HepG2 (cell line): Measurements from ENCODE around the gene OPA3. TPM values are rescaled to one million over a fixed set of nuclear protein-coding genes. Genes with fewer than 3 reads are reported as not detected.

Source experiments
- CC2D1A ChIP-seq: sonication (generic); formaldehyde crosslinking; IDR thresholded peaks from 2 replicates; pipeline ENCODE4 v1.8.1; 2023; ENCODE audit warnings: mild to moderate bottlenecking, missing genetic modification reagents
- FOXA3 ChIP-seq: IDR thresholded peaks from 2 replicates; pipeline ENCODE4 v1.6.1; 2016; ENCODE audit warnings: missing genetic modification reagents, missing compliant biosample characterization
- GATAD2A ChIP-seq: IDR thresholded peaks from 2 replicates; pipeline ENCODE4 v1.6.1; 2016
- MXD1 ChIP-seq: sonication (generic); formaldehyde crosslinking; IDR thresholded peaks from 2 replicates; pipeline ENCODE4 v1.4.0; 2020; ENCODE audit warnings: mild to moderate bottlenecking, missing genetic modification reagents
- NRL ChIP-seq: sonication (generic); formaldehyde crosslinking; IDR thresholded peaks from 2 replicates; pipeline ENCODE4 v1.5.0; 2020; ENCODE audit warnings: missing genetic modification reagents, mild to moderate bottlenecking, moderate library complexity, borderline replicate concordance
- PTBP1 ChIP-seq: fragments of 200-400 bp; formaldehyde crosslinking; IDR thresholded peaks from 2 replicates; pipeline ENCODE4 v1.6.1; 2018; ENCODE audit warnings: low read length, low read depth; ENCODE audit not compliant: poor library complexity, severe bottlenecking
- RFX1 ChIP-seq: fragments of 450-650 bp; IDR thresholded peaks from 2 replicates; pipeline ENCODE4 v1.6.1; 2017
- SMAD9 ChIP-seq: sonication (generic); formaldehyde crosslinking; IDR thresholded peaks from 2 replicates; pipeline ENCODE4 v1.5.1; 2020; ENCODE audit warnings: mild to moderate bottlenecking, missing genetic modification reagents
- THAP11 ChIP-seq: IDR thresholded peaks from 2 replicates; pipeline ENCODE4 v1.6.1; 2016; ENCODE audit warnings: missing biosample characterization, missing genetic modification reagents
- TRIM22 ChIP-seq: fragments of 450-650 bp; IDR thresholded peaks from 2 replicates; pipeline ENCODE4 v1.6.1; 2017
- ZBTB38 ChIP-seq: sonication (generic); formaldehyde crosslinking; IDR thresholded peaks from 2 replicates; pipeline ENCODE4 v1.5.1; 2020; ENCODE audit warnings: mild to moderate bottlenecking, missing genetic modification reagents
- ZNF274 ChIP-seq: sonication (generic); formaldehyde crosslinking; IDR thresholded peaks from 2 replicates; pipeline ENCODE4 v1.5.1; 2020; ENCODE audit warnings: mild to moderate bottlenecking, missing genetic modification reagents
- ZNF674 ChIP-seq: sonication (generic); formaldehyde crosslinking; IDR thresholded peaks from 2 replicates; pipeline ENCODE4 v1.5.0; 2020; ENCODE audit warnings: low read depth, mild to moderate bottlenecking, missing genetic modification reagents
- ZNF691 ChIP-seq: sonication (generic); formaldehyde crosslinking; IDR thresholded peaks from 2 replicates; pipeline ENCODE4 v1.4.0; 2020; ENCODE audit warnings: missing genetic modification reagents, low read depth, mild to moderate bottlenecking, borderline replicate concordance
- polyA plus RNA-seq, 8 experiments: library from polyadenylated mRNA; depleted of rRNA in 3 of 8; stranded (reverse) in 7 of 8; unstranded in 1 of 8; fragments of >200 nt; fragmentation: Illumina TruSeq in 4 of 8; extraction: Trizol in 4 of 8; gene quantifications; 2 replicates each; pipeline versions ENCODE4 v1.2.1 to v1.2.3, GENCODE V29; 2011 to 2016; ENCODE audit warnings: low read depth in 4 of 8, missing spikeins in 1 of 8, mixed read lengths in 1 of 8; ENCODE audit not compliant: insufficient read depth in 1 of 8
- total RNA-seq, 5 experiments: library from RNA; depleted of rRNA; stranded (reverse); fragments of >200 nt; fragmentation: Illumina TruSeq; extraction: Trizol; gene quantifications; 2 replicates each; pipeline ENCODE4 v1.2.3, GENCODE V29; 2016; ENCODE audit warnings: low read depth in 1 of 5
- TF ChIP-seq, protein P1 (sequence below): sonication (generic); formaldehyde crosslinking; IDR thresholded peaks from 2 replicates; pipeline ENCODE4 v1.5.0; 2020; ENCODE audit warnings: missing genetic modification reagents
- TF ChIP-seq, protein P2 (sequence below): sonication (generic); formaldehyde crosslinking; IDR thresholded peaks from 2 replicates; pipeline ENCODE4 v1.5.1; 2020; ENCODE audit warnings: mild to moderate bottlenecking, missing genetic modification reagents, moderate library complexity
- TF ChIP-seq, protein P3 (sequence below): IDR thresholded peaks from 2 replicates; pipeline ENCODE4 v1.6.1; 2012; ENCODE audit warnings: low read depth, low read length, improper control_type of control experiment

OPA3 gene
- total and polyA plus RNA-seq, 2 of the 13 experiments (the other 11 are each of a cell fraction or from before 2014, with no cell fraction given), result 8.3 to 17.7 TPM

DNA sequence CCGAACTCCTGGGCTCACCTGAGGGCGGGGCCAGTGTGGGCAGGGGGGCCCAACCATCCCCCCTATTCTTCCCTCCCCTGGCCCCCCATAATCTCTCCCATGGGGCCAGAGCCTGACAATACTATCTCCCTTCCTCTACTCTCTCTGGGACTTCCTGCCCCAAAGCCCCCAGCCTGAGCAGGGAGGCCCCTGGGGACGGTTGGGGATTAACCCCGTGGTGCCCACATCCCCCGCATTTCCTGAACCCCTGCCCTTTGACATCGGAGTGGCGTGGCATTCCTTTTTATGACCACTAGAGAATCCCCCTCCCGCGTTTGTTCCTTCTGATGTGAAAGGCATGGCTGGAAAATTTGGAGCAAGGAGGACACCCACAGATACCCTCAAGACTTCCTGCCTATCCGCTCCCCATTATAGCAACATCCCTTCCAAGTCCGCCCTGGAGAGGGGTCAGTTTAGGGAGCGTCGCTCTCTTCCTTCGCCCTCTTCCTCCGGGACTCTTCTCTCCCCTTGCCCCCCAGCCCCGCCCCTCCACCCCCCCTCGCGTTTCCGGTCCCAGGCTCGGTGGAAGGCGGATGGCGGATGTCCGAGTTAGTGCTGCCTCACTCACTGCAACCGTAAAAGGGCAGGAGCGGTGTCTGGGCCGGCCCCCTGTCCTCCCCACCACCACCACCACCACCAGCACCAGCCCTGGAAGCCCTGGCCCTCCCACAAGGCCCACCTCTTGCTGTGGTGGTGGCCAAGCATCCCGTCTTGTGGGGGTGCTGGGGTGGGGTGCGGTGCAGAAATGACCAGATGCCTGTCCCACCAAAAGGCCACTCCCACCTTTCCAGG is 75.5 kb downstream of the OPA3 start (continued):
- TF ChIP-seq, protein P1, sequence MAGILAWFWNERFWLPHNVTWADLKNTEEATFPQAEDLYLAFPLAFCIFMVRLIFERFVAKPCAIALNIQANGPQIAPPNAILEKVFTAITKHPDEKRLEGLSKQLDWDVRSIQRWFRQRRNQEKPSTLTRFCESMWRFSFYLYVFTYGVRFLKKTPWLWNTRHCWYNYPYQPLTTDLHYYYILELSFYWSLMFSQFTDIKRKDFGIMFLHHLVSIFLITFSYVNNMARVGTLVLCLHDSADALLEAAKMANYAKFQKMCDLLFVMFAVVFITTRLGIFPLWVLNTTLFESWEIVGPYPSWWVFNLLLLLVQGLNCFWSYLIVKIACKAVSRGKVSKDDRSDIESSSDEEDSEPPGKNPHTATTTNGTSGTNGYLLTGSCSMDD (CRISPR knock-in tag), result no peak
- TF ChIP-seq MXD1 (CRISPR knock-in tag) (no peak), PTBP1 (no peak), ZNF274 (no peak), SMAD9 (CRISPR knock-in tag) (no peak), FOXA3 (CRISPR knock-in tag) (0 out of 2 replicates have a peak, but pooled peaks have one; percentile 19), CC2D1A (CRISPR knock-in tag) (no peak), GATAD2A (no peak), ZNF691 (CRISPR knock-in tag) (0 out of 2 replicates have a peak, but pooled peaks have one; percentile 30), RFX1 (no peak), TRIM22 (no peak), ZNF674 (CRISPR knock-in tag) (no peak), NRL (CRISPR knock-in tag) (no peak), ZBTB38 (CRISPR knock-in tag) (no peak), THAP11 (CRISPR knock-in tag) (peak; percentile 29)
- TF ChIP-seq, protein P2, sequence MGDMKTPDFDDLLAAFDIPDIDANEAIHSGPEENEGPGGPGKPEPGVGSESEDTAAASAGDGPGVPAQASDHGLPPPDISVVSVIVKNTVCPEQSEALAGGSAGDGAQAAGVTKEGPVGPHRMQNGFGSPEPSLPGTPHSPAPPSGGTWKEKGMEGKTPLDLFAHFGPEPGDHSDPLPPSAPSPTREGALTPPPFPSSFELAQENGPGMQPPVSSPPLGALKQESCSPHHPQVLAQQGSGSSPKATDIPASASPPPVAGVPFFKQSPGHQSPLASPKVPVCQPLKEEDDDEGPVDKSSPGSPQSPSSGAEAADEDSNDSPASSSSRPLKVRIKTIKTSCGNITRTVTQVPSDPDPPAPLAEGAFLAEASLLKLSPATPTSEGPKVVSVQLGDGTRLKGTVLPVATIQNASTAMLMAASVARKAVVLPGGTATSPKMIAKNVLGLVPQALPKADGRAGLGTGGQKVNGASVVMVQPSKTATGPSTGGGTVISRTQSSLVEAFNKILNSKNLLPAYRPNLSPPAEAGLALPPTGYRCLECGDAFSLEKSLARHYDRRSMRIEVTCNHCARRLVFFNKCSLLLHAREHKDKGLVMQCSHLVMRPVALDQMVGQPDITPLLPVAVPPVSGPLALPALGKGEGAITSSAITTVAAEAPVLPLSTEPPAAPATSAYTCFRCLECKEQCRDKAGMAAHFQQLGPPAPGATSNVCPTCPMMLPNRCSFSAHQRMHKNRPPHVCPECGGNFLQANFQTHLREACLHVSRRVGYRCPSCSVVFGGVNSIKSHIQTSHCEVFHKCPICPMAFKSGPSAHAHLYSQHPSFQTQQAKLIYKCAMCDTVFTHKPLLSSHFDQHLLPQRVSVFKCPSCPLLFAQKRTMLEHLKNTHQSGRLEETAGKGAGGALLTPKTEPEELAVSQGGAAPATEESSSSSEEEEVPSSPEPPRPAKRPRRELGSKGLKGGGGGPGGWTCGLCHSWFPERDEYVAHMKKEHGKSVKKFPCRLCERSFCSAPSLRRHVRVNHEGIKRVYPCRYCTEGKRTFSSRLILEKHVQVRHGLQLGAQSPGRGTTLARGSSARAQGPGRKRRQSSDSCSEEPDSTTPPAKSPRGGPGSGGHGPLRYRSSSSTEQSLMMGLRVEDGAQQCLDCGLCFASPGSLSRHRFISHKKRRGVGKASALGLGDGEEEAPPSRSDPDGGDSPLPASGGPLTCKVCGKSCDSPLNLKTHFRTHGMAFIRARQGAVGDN (CRISPR knock-in tag), result peak; percentile 75
- TF ChIP-seq, protein P3, sequence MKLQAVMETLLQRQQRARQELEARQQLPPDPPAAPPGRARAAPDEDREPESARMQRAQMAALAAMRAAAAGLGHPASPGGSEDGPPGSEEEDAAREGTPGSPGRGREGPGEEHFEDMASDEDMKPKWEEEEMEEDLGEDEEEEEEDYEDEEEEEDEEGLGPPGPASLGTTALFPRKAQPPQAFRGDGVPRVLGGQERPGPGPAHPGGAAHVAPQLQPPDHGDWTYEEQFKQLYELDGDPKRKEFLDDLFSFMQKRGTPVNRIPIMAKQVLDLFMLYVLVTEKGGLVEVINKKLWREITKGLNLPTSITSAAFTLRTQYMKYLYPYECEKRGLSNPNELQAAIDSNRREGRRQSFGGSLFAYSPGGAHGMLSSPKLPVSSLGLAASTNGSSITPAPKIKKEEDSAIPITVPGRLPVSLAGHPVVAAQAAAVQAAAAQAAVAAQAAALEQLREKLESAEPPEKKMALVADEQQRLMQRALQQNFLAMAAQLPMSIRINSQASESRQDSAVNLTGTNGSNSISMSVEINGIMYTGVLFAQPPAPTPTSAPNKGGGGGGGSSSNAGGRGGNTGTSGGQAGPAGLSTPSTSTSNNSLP, result no peak
